ENCODE results near the gene KLF14. TPM values are rescaled to one million over a fixed set of nuclear protein-coding genes. Genes with fewer than 3 reads are reported as not detected.

Gene KLF14
- total RNA-seq, 1 donor from 2014 or later, result not detected

DNA sequence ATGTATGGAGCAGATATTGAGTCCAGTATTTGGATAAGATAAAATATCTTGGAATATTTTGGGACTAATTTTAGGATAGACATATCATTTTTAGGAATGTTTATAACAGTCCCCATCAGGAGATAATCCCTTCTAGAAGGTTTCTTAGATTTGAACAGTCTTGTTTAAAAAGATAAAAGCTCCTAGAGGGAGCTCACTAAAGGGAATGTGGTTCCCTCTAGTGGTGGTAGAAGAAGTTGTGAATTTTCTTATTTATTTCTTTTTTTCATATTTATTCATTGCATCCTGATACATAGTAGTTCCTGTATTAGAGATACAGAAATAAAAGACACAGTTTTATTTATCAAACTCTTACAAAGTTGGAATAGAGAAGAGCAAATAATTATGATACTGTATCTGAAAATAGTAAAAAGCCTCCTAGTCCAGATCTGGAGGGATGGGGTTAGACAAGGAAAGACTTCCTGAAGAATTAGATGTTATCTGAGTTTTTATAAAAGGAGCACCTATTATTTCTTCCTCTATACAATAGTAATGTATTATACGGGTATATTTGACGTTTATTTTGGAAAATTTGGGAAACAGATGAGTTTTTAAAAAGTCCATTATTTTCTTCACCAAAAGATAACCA, 24.5 kb upstream of the KLF14 start:
- peak in 1 of 2 donors; percentile 28 for ATAC-seq
- Histone ChIP-seq H3K36me3 (no peaks in the 10 kb centered on the region), H3K27me3 (ENCODE audit: low read depth) (no peaks in the 10 kb centered on the region), H3K4me3 (no peak overlapping the region), H3K4me1 (no peaks in the 10 kb centered on the region), H3K9me3 (no peaks in the 10 kb centered on the region), H3K27ac (no peak overlapping the region)
- DNase-seq, result no peak
- TF ChIP-seq, protein P1, sequence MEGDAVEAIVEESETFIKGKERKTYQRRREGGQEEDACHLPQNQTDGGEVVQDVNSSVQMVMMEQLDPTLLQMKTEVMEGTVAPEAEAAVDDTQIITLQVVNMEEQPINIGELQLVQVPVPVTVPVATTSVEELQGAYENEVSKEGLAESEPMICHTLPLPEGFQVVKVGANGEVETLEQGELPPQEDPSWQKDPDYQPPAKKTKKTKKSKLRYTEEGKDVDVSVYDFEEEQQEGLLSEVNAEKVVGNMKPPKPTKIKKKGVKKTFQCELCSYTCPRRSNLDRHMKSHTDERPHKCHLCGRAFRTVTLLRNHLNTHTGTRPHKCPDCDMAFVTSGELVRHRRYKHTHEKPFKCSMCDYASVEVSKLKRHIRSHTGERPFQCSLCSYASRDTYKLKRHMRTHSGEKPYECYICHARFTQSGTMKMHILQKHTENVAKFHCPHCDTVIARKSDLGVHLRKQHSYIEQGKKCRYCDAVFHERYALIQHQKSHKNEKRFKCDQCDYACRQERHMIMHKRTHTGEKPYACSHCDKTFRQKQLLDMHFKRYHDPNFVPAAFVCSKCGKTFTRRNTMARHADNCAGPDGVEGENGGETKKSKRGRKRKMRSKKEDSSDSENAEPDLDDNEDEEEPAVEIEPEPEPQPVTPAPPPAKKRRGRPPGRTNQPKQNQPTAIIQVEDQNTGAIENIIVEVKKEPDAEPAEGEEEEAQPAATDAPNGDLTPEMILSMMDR (IDR thresholded peaks at IDR 0.05), result peak; percentile 64
- intact Hi-C loops (cut with DNase I), result no loop called here

- Histone ChIP-seq H3K27me3 (ENCODE audit: low read depth) (no peaks in the 10 kb centered on the region), H3K27ac (no peak overlapping the region), H3K4me1 (no peaks in the 10 kb centered on the region), H3K4me3 (no peak overlapping the region), H3K36me3 (no peaks in the 10 kb centered on the region), H3K9me3 (no peaks in the 10 kb centered on the region)
- TF ChIP-seq, protein P1 (IDR thresholded peaks at IDR 0.05), result no peak
- ATAC-seq (no peak), DNase-seq (no peak)
- intact Hi-C loops (cut with DNase I), result no loop called here
These were observed 22.3 kb upstream of the KLF14 start for GRCh38 chr7:130756316-130756715.

DNA sequence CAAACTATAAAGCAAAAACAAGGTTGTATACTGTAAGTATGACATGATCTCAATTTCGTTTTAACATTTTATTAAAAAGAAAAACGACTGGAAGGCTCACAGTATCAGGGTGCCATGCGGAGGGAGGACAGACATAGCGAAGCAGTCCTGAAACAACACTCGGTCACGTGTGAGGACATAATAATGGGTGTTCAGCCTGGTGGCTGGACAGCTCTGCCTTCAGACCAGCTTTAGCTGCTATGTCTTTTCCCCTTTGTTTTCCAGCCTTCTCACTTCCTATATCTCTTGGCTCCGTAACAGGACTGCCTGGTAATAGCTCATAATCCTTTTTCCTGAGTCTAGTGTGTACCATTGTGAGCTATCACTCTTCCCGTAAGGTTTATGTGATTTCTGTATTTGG, 18.4 kb upstream of the KLF14 start:
- Histone ChIP-seq H3K27me3 (ENCODE audit: low read depth) (no peaks in the 10 kb centered on the region), H3K27ac (no peak overlapping the region), H3K9me3 (no peaks in the 10 kb centered on the region), H3K4me3 (no peak overlapping the region), H3K4me1 (no peaks in the 10 kb centered on the region), H3K36me3 (no peaks in the 10 kb centered on the region)
- TF ChIP-seq, protein P1 (IDR thresholded peaks at IDR 0.05), result no peak
- DNase-seq, result no peak
- no peak for ATAC-seq
- intact Hi-C loops (cut with DNase I), result no loop called here

GRCh38 chr7:130750755-130751154, 16.7 kb upstream of the KLF14 start:
- Histone ChIP-seq H3K4me3 (no peak overlapping the region), H3K36me3 (no peaks in the 10 kb centered on the region), H3K4me1 (no peaks in the 10 kb centered on the region), H3K27ac (no peak overlapping the region), H3K27me3 (ENCODE audit: low read depth) (peaks cover 4% of the 10 kb centered on the region), H3K9me3 (no peaks in the 10 kb centered on the region)
- DNase-seq (no peak), ATAC-seq (no peak)
- intact Hi-C loops (cut with DNase I), result no loop called here
- TF ChIP-seq, protein P1 (IDR thresholded peaks at IDR 0.05), result no peak

GRCh38 chr7:130748531-130749389, 14.8 kb upstream of the KLF14 start:
- no peak overlapping the region for H3K27ac ChIP-seq
- H3K4me1 ChIP-seq, result no peaks in the 10 kb centered on the region
- TF ChIP-seq, protein P1 (IDR thresholded peaks at IDR 0.05), result no peak
- peaks cover 18% of the 10 kb centered on the region for H3K27me3 ChIP-seq (ENCODE audit: low read depth)
- H3K4me3 ChIP-seq, result no peak overlapping the region
- H3K36me3 ChIP-seq, result no peaks in the 10 kb centered on the region
- no peak for DNase-seq
- intact Hi-C loops (cut with DNase I), result no loop called here
- H3K9me3 ChIP-seq, result no peaks in the 10 kb centered on the region
- ATAC-seq, result no peak
